ENCODE measurements around the gene MAST3. TPM values are rescaled to one million over a fixed set of nuclear protein-coding genes. Genes with fewer than 3 reads are reported as not detected.
A peak's percentile ranks its signal among the peaks of the same experiment; 100 is the strongest.

Gene MAST3
- total RNA-seq, result 10 to 100 TPM; 31.3 to 52.7 (median 39.4) TPM
- 10 to 100 TPM in 2 of 3 donors, 1 to 10 TPM in 1; 8.9 to 17.1 (median 16.1) TPM for polyA plus RNA-seq
- long read RNA-seq, donor 1, result 0 reads
- long read RNA-seq, donor 2, result 0 reads

- peaks cover 0 to 11% (median 0%) of the 10 kb centered on the region in 6 donors for H3K36me3 ChIP-seq
- peak within 1 kb of the TSS; percentile 27 to 87 (median 79) for H3K27ac ChIP-seq
- 23 to 56% (median 29%) methylated on average over 22 to 54 of the region's 54 CpGs for WGBS, 5 donors
- peak; percentile 97 for DNase-seq
- peak in 1 of 3 donors; percentile 34 for TF ChIP-seq POLR2A (IDR thresholded peaks at IDR 0.05)
- TF ChIP-seq CTCF (IDR thresholded peaks at IDR 0.05 in 8 of 11, conservative IDR thresholded peaks at IDR 0.05 in 3 of 11), result peak in 1 of 11 experiments; percentile 23
- TF ChIP-seq POLR2AphosphoS5 (IDR thresholded peaks at IDR 0.05), result peak; percentile 67 to 82 (median 81)
- peaks cover 17 to 52% (median 37%) of the 10 kb centered on the region in 6 donors for H3K4me1 ChIP-seq
- H3K27me3 ChIP-seq (replicated peaks in 1 of 7), result peaks cover 0 to 30% (median 0%) of the 10 kb centered on the region in 7 donors
- intact Hi-C loops (cut with DNase I; ENCODE audit: low total_unique reads), result no loop called here
- H3K9me3 ChIP-seq, result no peaks in the 10 kb centered on the region
- peak within 1 kb of the TSS; percentile 34 to 82 (median 54) for H3K4me3 ChIP-seq
Observed at GRCh38 chr19:18097217-18097992, at the start of gene MAST3. MAST3 (plus strand) TSS chr19:18097778; CDS start chr19:18097793, 15 bp downstream.

DNA sequence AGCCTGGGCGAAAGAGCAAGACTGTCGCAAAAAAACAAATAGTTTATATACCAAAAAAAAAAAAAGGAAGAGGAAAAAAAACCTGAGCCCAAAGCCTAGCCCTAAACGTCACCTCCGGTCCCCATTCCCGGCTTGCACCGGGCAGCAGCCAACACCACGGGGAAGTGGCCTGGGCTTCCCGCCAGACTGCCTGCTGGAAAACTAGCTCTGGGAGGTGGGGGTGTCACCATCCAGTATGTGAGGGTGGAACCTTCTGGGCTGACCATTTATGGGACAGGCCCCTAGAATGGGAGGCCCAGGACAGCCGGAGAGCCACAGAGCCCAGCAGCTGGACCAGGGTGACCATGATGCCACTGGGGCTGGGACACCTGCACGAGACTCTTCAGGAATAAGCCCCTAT lies 48.2 kb upstream of the MAST3 start:
- peaks cover 12 to 61% (median 36%) of the 10 kb centered on the region in 6 donors for H3K4me1 ChIP-seq
- WGBS, 5 donors, result 42 to 85% (median 67%) methylated on average over 9 to 10 of the region's 10 CpGs

GRCh38 chr19:18051887-18052286 lies 45.7 kb upstream of the MAST3 start:
- WGBS, 5 donors, result 38 to 63% (median 52%) methylated on average over 10 to 31 of the region's 31 CpGs
- Histone ChIP-seq H3K27me3 (replicated peaks in 1 of 7) (peaks cover 0 to 8% (median 0%) of the 10 kb centered on the region in 7 donors), H3K9me3 (no peaks in the 10 kb centered on the region), H3K4me1 (peaks cover 0 to 42% (median 19%) of the 10 kb centered on the region in 6 donors), H3K36me3 (no peaks in the 10 kb centered on the region), H3K4me3 (no peak overlapping the region), H3K27ac (peak overlapping the region in 7 of 8 donors; percentile 36 to 86 (median 62))
- intact Hi-C loops (cut with DNase I; ENCODE audit: low total_unique reads), result loop anchor here (10.0 kb wide), 1 partner anchor 107 kb away; no protein-coding TSS in a partner anchor
- no peak for DNase-seq
- peak in 2 of 3 donors; percentile 30 to 60 for TF ChIP-seq POLR2AphosphoS5 (IDR thresholded peaks at IDR 0.05)
- no peak for TF ChIP-seq POLR2A (IDR thresholded peaks at IDR 0.05)
- TF ChIP-seq CTCF (IDR thresholded peaks at IDR 0.05 in 8 of 11, conservative IDR thresholded peaks at IDR 0.05 in 3 of 11), result no peak

More for the DNA sequence above, 48.2 kb upstream of the MAST3 start:
- Histone ChIP-seq H3K27me3 (replicated peaks in 1 of 7) (peaks cover 0 to 8% (median 0%) of the 10 kb centered on the region in 7 donors), H3K27ac (peak overlapping the region; percentile 16 to 86 (median 72)), H3K4me3 (no peak overlapping the region), H3K36me3 (no peaks in the 10 kb centered on the region), H3K9me3 (no peaks in the 10 kb centered on the region)
- TF ChIP-seq CTCF (IDR thresholded peaks at IDR 0.05 in 8 of 11, conservative IDR thresholded peaks at IDR 0.05 in 3 of 11), result no peak
- TF ChIP-seq POLR2AphosphoS5 (IDR thresholded peaks at IDR 0.05), result peak; percentile 48 to 79 (median 73)
- no peak for TF ChIP-seq POLR2A (IDR thresholded peaks at IDR 0.05)
- peak; percentile 84 for DNase-seq
- intact Hi-C loops (cut with DNase I; ENCODE audit: low total_unique reads), result no loop called here
